ENCODE data around the gene CCDC18. TPM values are rescaled to one million over a fixed set of nuclear protein-coding genes. Genes with fewer than 3 reads are reported as not detected.
"Not testable (repeated sequence)": the region's sequence is repeated elsewhere in the genome, so short reads cannot be mapped to it uniquely, and the experiment has no call there.

Gene CCDC18
- total RNA-seq, 4 donors from 2014 or later, result 4.6 to 7.8 (median 5.6) TPM

DNA sequence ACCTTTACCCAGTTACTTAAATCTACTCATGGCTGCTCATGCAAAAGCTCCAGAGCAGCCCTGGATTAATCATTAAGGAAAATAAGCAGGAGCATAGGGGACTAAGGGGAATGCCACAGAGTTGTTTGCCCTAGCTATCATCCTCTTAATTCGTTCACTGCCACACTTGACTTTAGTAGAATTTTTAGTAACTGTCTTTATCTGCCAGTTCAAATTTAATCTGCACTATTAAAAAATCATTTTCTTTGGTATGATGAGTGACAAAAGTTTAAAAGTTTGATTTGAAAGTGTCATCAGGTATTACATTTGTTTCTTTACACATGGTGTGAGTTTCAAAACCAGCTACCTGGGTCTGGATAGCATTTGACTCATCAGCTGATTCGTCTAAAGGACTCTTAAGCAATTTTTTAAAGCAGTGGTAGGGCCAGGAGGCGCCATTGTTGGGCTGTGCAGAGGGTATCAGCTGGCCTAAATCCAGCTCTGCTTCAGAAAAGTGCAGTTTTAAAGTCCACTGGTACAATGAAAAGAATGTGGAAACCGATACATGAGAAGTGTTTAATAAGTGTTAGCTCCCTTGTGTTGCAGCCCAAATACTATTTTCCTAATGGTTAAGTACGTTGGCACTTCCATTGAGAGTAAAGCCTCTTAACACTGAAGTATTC lies 95.2 kb downstream of the CCDC18 start:
- H3K36me3 ChIP-seq, result no peaks in the 10 kb centered on the region
- no peak for ATAC-seq
- no peaks in the 10 kb centered on the region for H3K27me3 ChIP-seq
- H3K27ac ChIP-seq, result no peak overlapping the region
- in situ Hi-C loops (cut with MboI; ENCODE audit: low sequenced_read_pairs in 4 of 4), result no loop called here
- TF ChIP-seq, protein P1, sequence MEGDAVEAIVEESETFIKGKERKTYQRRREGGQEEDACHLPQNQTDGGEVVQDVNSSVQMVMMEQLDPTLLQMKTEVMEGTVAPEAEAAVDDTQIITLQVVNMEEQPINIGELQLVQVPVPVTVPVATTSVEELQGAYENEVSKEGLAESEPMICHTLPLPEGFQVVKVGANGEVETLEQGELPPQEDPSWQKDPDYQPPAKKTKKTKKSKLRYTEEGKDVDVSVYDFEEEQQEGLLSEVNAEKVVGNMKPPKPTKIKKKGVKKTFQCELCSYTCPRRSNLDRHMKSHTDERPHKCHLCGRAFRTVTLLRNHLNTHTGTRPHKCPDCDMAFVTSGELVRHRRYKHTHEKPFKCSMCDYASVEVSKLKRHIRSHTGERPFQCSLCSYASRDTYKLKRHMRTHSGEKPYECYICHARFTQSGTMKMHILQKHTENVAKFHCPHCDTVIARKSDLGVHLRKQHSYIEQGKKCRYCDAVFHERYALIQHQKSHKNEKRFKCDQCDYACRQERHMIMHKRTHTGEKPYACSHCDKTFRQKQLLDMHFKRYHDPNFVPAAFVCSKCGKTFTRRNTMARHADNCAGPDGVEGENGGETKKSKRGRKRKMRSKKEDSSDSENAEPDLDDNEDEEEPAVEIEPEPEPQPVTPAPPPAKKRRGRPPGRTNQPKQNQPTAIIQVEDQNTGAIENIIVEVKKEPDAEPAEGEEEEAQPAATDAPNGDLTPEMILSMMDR (IDR thresholded peaks at IDR 0.05 in 4 of 5, conservative IDR thresholded peaks at IDR 0.05 in 1 of 5), result no peak
- no peak for TF ChIP-seq POLR2A (IDR thresholded peaks at IDR 0.05)
- no peak overlapping the region for H3K4me3 ChIP-seq
- no peaks in the 10 kb centered on the region for H3K9me3 ChIP-seq
- no peak for DNase-seq
- intact Hi-C loops (cut with DNase I; ENCODE audit: low total_unique reads), result no loop called here
- no peaks in the 10 kb centered on the region for H3K4me1 ChIP-seq

DNA sequence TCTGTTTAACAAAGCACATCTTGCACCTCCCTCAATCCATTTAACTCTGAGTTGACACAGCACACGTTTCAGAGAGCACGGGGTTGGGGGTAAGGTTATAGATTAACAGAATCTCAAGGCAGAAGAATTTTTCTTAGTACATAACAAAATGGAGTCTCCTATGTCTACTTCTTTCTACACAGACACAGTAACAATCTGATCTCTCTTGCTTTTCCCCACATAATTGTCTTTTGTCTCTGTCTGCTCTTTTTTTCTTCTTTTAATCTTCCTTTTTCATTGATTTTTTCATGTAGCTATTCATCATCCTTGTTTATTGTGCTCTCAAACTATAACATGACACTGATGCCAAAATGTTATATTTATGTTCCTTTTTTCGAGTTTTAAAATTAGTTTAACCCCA lies 97.0 kb downstream of the CCDC18 start:
- ATAC-seq; H3K9me3 ChIP-seq; H3K36me3 ChIP-seq; H3K27ac ChIP-seq; H3K27me3 ChIP-seq; DNase-seq; in situ Hi-C loops (cut with MboI; ENCODE audit: low sequenced_read_pairs in 4 of 4); H3K4me1 ChIP-seq; H3K4me3 ChIP-seq; intact Hi-C loops (cut with DNase I; ENCODE audit: low total_unique reads): not testable (repeated sequence)

DNA sequence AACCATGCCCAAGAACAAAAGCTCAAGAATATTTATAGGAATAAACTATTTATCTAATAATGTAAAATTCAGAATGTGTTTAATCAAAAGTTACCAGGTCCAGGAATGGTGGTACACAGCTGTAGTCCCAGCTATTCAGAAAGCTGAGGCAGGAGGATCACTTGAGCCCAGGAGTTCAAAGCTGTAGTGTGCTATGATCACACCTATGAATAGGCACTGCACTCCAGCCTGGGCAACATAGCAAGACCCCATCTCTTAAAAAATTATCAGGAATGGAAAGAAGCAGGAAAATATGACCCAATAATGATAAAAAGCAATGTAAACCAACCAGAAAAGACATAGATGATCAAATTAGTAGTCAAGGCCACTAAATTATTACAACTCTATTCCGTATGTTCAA lies 103.0 kb downstream of the CCDC18 start:
- H3K9me3 ChIP-seq, result no peaks in the 10 kb centered on the region
- H3K4me1 ChIP-seq, result no peaks in the 10 kb centered on the region
- no peak for TF ChIP-seq POLR2A (IDR thresholded peaks at IDR 0.05)
- TF ChIP-seq, protein P1 (IDR thresholded peaks at IDR 0.05 in 4 of 5, conservative IDR thresholded peaks at IDR 0.05 in 1 of 5), result no peak
- H3K36me3 ChIP-seq, result no peaks in the 10 kb centered on the region
- no peaks in the 10 kb centered on the region for H3K27me3 ChIP-seq
- ATAC-seq, result no peak
- H3K4me3 ChIP-seq, result no peak overlapping the region
- intact Hi-C loops (cut with DNase I; ENCODE audit: low total_unique reads) (no loop called here), in situ Hi-C loops (cut with MboI; ENCODE audit: low sequenced_read_pairs in 4 of 4) (no loop called here)
- no peak for DNase-seq
- no peak overlapping the region for H3K27ac ChIP-seq

DNA sequence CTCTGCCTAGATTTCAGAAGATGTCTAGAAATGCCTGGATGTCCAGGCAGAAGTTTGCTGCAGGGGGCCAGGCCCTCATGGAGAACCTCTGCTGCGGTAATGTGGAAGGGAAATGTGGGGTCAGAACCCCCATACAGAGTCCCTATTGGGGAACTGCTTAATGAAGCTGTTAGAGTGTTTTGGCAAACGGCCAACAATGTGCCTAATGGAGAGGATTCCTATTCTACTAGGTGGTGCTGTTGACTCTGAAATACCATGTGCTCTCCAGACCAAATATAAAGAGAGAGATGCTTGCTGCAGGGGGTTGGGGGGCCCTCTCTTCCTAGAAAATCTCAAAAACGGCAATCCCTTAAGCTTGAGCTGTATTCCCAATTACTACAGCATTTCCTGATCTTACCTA lies 108.0 kb downstream of the CCDC18 start:
- ATAC-seq (no peak), DNase-seq (no peak)
- H3K36me3 ChIP-seq, result no peaks in the 10 kb centered on the region
- in situ Hi-C loops (cut with MboI; ENCODE audit: low sequenced_read_pairs in 4 of 4), result no loop called here
- H3K27me3 ChIP-seq, result no peaks in the 10 kb centered on the region
- no peaks in the 10 kb centered on the region for H3K4me1 ChIP-seq
- TF ChIP-seq POLR2A (IDR thresholded peaks at IDR 0.05), result no peak
- TF ChIP-seq, protein P1 (IDR thresholded peaks at IDR 0.05 in 4 of 5, conservative IDR thresholded peaks at IDR 0.05 in 1 of 5), result no peak
- intact Hi-C loops (cut with DNase I; ENCODE audit: low total_unique reads), result no loop called here
- no peak overlapping the region for H3K27ac ChIP-seq
- H3K9me3 ChIP-seq, result no peaks in the 10 kb centered on the region
- H3K4me3 ChIP-seq, result no peak overlapping the region

DNA sequence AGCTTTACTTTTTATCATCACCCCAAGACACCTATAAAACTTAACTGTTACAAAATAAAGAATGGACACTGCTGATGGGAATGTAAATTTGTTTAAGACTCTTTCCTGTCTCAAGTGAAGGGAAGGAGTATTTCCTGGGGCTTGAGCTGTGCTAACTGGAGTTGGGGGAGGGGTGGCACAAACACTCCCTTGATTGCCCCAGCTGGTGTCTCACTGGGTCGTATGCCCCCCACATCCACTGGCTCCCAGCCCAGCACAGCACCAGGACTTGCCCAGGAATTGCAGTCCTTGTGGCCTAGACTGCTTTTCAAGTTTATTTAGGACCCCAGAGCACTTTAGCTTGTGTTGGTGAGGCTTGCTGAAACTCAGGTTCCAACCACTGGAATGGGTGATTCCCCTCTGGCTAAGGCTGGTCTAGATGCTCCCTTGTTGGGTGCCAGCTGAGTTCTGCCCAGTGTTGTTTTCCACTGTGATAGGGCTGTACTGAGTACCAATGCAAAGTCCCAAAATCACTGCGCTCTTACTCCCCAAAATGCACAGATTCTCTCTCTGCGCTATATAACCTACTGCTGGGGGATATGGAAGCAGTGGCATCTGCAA lies 116.1 kb downstream of the CCDC18 start:
- no peak overlapping the region for H3K27ac ChIP-seq
- peaks cover 0 to 2% of the 10 kb centered on the region in 2 donors for H3K4me1 ChIP-seq
- in situ Hi-C loops (cut with MboI; ENCODE audit: low sequenced_read_pairs in 4 of 4) (no loop called here), intact Hi-C loops (cut with DNase I; ENCODE audit: low total_unique reads) (no loop called here)
- no peaks in the 10 kb centered on the region for H3K9me3 ChIP-seq
- H3K36me3 ChIP-seq, result no peaks in the 10 kb centered on the region
- no peak for DNase-seq
- no peaks in the 10 kb centered on the region for H3K27me3 ChIP-seq
- TF ChIP-seq, protein P1 (IDR thresholded peaks at IDR 0.05 in 4 of 5, conservative IDR thresholded peaks at IDR 0.05 in 1 of 5), result no peak
- TF ChIP-seq POLR2A (IDR thresholded peaks at IDR 0.05), result no peak
- no peak for ATAC-seq
- H3K4me3 ChIP-seq, result no peak overlapping the region
